Measurements from ENCODE around the gene HAL.

The HAL gene

GRCh38 chr12:96020314-96021003 lies 24.3 kb upstream of the HAL start:
- DNase-seq = peak; percentile 29

GRCh38 chr12:96015672-96016071 lies 19.5 kb upstream of the HAL start:
- H3K27ac ChIP-seq (ENCODE audit: low read length) = no peak overlapping the region
- H3K36me3 ChIP-seq (replicated peaks; ENCODE audit: insufficient read depth, low read length) = no peaks in the 10 kb centered on the region
- peaks cover 3% of the 10 kb centered on the region; the same call in 1 of the 2 replicates for H3F3A ChIP-seq (ENCODE audit: insufficient read depth, low read length)
- peaks cover 6% of the 10 kb centered on the region; the same call in 1 of the 2 replicates for H3K4me1 ChIP-seq (ENCODE audit: low read length)
- no peaks in the 10 kb centered on the region for H3K27me3 ChIP-seq (replicated peaks; ENCODE audit: insufficient read depth, low read length)
- DNase-seq = no peak
- H3K4me2 ChIP-seq (ENCODE audit: low read depth, low read length) = no peak overlapping the region
- H3K79me2 ChIP-seq (ENCODE audit: low read length) = no peaks in the 10 kb centered on the region
- H3K9me3 ChIP-seq (replicated peaks; ENCODE audit: insufficient read depth, low read length) = no peaks in the 10 kb centered on the region
- no peaks in the 10 kb centered on the region for H4K20me1 ChIP-seq (ENCODE audit: insufficient read depth, low read length)
- H2AFZ ChIP-seq (ENCODE audit: low read length) = no peak overlapping the region
- no peak overlapping the region for H3K9ac ChIP-seq (ENCODE audit: low read length)
- TF ChIP-seq EZH2phosphoT487 (IDR thresholded peaks at IDR 0.05; ENCODE audit: low read length) (no peak), CTCF (IDR thresholded peaks at IDR 0.05; ENCODE audit: low read length) (no peak), EZH2 (optimal IDR thresholded peaks at IDR 0.05; ENCODE audit: low read depth, low read length) (no peak)
- H3K9me2 ChIP-seq (replicated peaks; ENCODE audit: insufficient read depth, low read length) = no peaks in the 10 kb centered on the region
- H3K4me3 ChIP-seq (ENCODE audit: low read length) = no peak overlapping the region

More at GRCh38 chr12:96020314-96021003, 24.3 kb upstream of the HAL start:
- H3K4me2 ChIP-seq (ENCODE audit: low read depth, low read length) = peak overlapping the region; percentile 17; the same call in 1 of the 2 replicates
- no peaks in the 10 kb centered on the region for H4K20me1 ChIP-seq (ENCODE audit: insufficient read depth, low read length)
- H2AFZ ChIP-seq (ENCODE audit: low read length) = no peak overlapping the region
- H3F3A ChIP-seq (ENCODE audit: insufficient read depth, low read length) = peaks cover 7% of the 10 kb centered on the region; the same call in 1 of the 2 replicates
- no peak for TF ChIP-seq EZH2phosphoT487 (IDR thresholded peaks at IDR 0.05; ENCODE audit: low read length)
- TF ChIP-seq EZH2 (optimal IDR thresholded peaks at IDR 0.05; ENCODE audit: low read depth, low read length) = no peak
- TF ChIP-seq CTCF (IDR thresholded peaks at IDR 0.05; ENCODE audit: low read length) = no peak
- H3K4me1 ChIP-seq (ENCODE audit: low read length) = peaks cover 19% of the 10 kb centered on the region
- no peak overlapping the region for H3K4me3 ChIP-seq (ENCODE audit: low read length)
- H3K9ac ChIP-seq (ENCODE audit: low read length) = no peak overlapping the region
- no peaks in the 10 kb centered on the region for H3K9me3 ChIP-seq (replicated peaks; ENCODE audit: insufficient read depth, low read length)
- H3K79me2 ChIP-seq (ENCODE audit: low read length) = no peaks in the 10 kb centered on the region
- H3K27ac ChIP-seq (ENCODE audit: low read length) = peak overlapping the region; percentile 45; the same call in 1 of the 2 replicates
- no peaks in the 10 kb centered on the region for H3K9me2 ChIP-seq (replicated peaks; ENCODE audit: insufficient read depth, low read length)
- no peaks in the 10 kb centered on the region for H3K27me3 ChIP-seq (replicated peaks; ENCODE audit: insufficient read depth, low read length)
- H3K36me3 ChIP-seq (replicated peaks; ENCODE audit: insufficient read depth, low read length) = no peaks in the 10 kb centered on the region

- no peak overlapping the region for H3K4me2 ChIP-seq (ENCODE audit: low read depth, low read length)
- no peak for DNase-seq
- H2AFZ ChIP-seq (ENCODE audit: low read length) = no peak overlapping the region
- peaks cover 3% of the 10 kb centered on the region; the same call in 1 of the 2 replicates for H3K4me1 ChIP-seq (ENCODE audit: low read length)
- H3K27ac ChIP-seq (ENCODE audit: low read length) = no peak overlapping the region
- H3K79me2 ChIP-seq (ENCODE audit: low read length) = no peaks in the 10 kb centered on the region
- no peaks in the 10 kb centered on the region for H4K20me1 ChIP-seq (ENCODE audit: insufficient read depth, low read length)
- H3K9ac ChIP-seq (ENCODE audit: low read length) = no peak overlapping the region
- H3K9me2 ChIP-seq (replicated peaks; ENCODE audit: insufficient read depth, low read length) = no peaks in the 10 kb centered on the region
- no peak overlapping the region for H3K4me3 ChIP-seq (ENCODE audit: low read length)
- H3K27me3 ChIP-seq (replicated peaks; ENCODE audit: insufficient read depth, low read length) = no peaks in the 10 kb centered on the region
- H3K36me3 ChIP-seq (replicated peaks; ENCODE audit: insufficient read depth, low read length) = no peaks in the 10 kb centered on the region
- H3K9me3 ChIP-seq (replicated peaks; ENCODE audit: insufficient read depth, low read length) = no peaks in the 10 kb centered on the region
- H3F3A ChIP-seq (ENCODE audit: insufficient read depth, low read length) = no peaks in the 10 kb centered on the region
- TF ChIP-seq EZH2 (optimal IDR thresholded peaks at IDR 0.05; ENCODE audit: low read depth, low read length) (no peak), EZH2phosphoT487 (IDR thresholded peaks at IDR 0.05; ENCODE audit: low read length) (no peak), CTCF (IDR thresholded peaks at IDR 0.05; ENCODE audit: low read length) (no peak)
Measured at GRCh38 chr12:96014943-96015599, 18.9 kb upstream of the HAL start.
